Transverse colon (tissue), 4 donors: ENCODE results near the gene B4GALNT4. TPM values are rescaled to one million over a fixed set of nuclear protein-coding genes. Genes with fewer than 3 reads are reported as not detected.

Source experiments
- DNase-seq: peaks from one replicate; pipeline ENCODE4 v3.0.0-alpha.2; 2019
- H3K27ac ChIP-seq, 4 donors: fragments of 200-600 bp; sonication (generic); 2 replicates each; pipeline ENCODE4 v1.5.1; 2016 to 2018; ENCODE audit warnings: inconsistent platforms in 4 of 4
- H3K27me3 ChIP-seq: fragments of 200-600 bp; sonication (generic); 2 replicates; pipeline ENCODE4 v1.5.1; 2017; ENCODE audit warnings: inconsistent platforms
- H3K36me3 ChIP-seq, 4 donors: fragments of 200-600 bp; sonication (generic); 2 replicates each; pipeline ENCODE4 v1.5.1; 2017 to 2019; ENCODE audit warnings: inconsistent platforms in 4 of 4
- H3K4me1 ChIP-seq, 4 donors: fragments of 200-600 bp; sonication (generic); 2 replicates each; pipeline ENCODE4 v1.5.1; 2017 to 2020; ENCODE audit warnings: inconsistent platforms in 4 of 4
- H3K4me3 ChIP-seq, 4 donors: fragments of 200-600 bp; sonication (generic); 1 replicate in 1 of 4; 2 replicates in 3 of 4; pipeline versions ENCODE4 v1.5.1 to v1.6.1; 2017 to 2019; ENCODE audit warnings: inconsistent platforms in 4 of 4
- H3K9me3 ChIP-seq, 2 donors: fragments of 200-600 bp; sonication (generic); 2 replicates each; pipeline ENCODE4 v1.5.1; 2017 to 2019; ENCODE audit warnings: inconsistent platforms in 2 of 2
- CTCF ChIP-seq, 5 experiments: fragments of 200-600 bp in 3 of 5; fragments of 450-650 bp in 2 of 5; sonication (generic) in 3 of 5; IDR thresholded peaks; 1 replicate in 2 of 5; 2 replicates in 3 of 5; pipeline ENCODE4 v1.5.1; 2016 to 2017; ENCODE audit warnings: antibody characterized with exemption in 5 of 5, inconsistent platforms in 3 of 5, mild to moderate bottlenecking in 2 of 5, moderate library complexity in 1 of 5
- EP300 ChIP-seq: sonication (generic); formaldehyde crosslinking; IDR thresholded peaks from one replicate; pipeline ENCODE4 v1.6.1; 2017; ENCODE audit warnings: antibody characterized with exemption, low read depth
- POLR2A ChIP-seq: fragments of 450-650 bp; IDR thresholded peaks from one replicate; pipeline ENCODE4 v1.6.1; 2016; ENCODE audit warnings: antibody characterized with exemption, mild to moderate bottlenecking, moderate library complexity
- POLR2AphosphoS5 ChIP-seq, 3 donors: sonication (generic); formaldehyde crosslinking; IDR thresholded peaks; one replicate each; pipeline ENCODE4 v1.6.1; 2016; ENCODE audit warnings: antibody characterized with exemption in 3 of 3
- WGBS, 2 donors: methylation state at CpG; one replicate each; pipeline ENCODE4 v1.1.5; 2018; ENCODE audit warnings: low coverage in 1 of 2; 5-methylcytosine and 5-hydroxymethylcytosine counted together
- in situ Hi-C, 4 donors: fragments of 200-750 bp; cut with MboI; loops; one replicate each; pipeline versions ENCODE4 v1.15.0 to v1.15.1; 2017; ENCODE audit warnings: low sequenced_read_pairs in 3 of 4, low pct_ligation_motif_present in 1 of 4, low pct_unique_long_range_greater_than_20kb in 1 of 4
- intact Hi-C: fragments of 100-400 bp; cut with DNase I; formaldehyde crosslinking; loops from one replicate; pipeline ENCODE4 v1.15.1; 2023; ENCODE audit warnings: low total_unique reads
- total RNA-seq, 4 donors: library from RNA; depleted of rRNA; stranded (reverse); fragments of >200 nt; gene quantifications; one replicate each; pipeline ENCODE4 v1.1.0, GENCODE V29; 2016

Gene B4GALNT4
- total RNA-seq, 4 donors from 2014 or later, result 0.82 to 3.0 (median 1.3) TPM; not detected in 1

- DNase-seq, result peak; percentile 93
- H3K27ac ChIP-seq, result peak within 1 kb of the TSS; percentile 86 to 93 (median 90)
- H3K36me3 ChIP-seq, result no peaks in the 10 kb centered on the region
- peaks cover 0 to 34% (median 12%) of the 10 kb centered on the region in 4 donors for H3K4me1 ChIP-seq
- in situ Hi-C loops, result no loop called here
- no peaks in the 10 kb centered on the region for H3K27me3 ChIP-seq
- H3K9me3 ChIP-seq, result no peaks in the 10 kb centered on the region
- no peak for TF ChIP-seq EP300
- TF ChIP-seq CTCF (IDR thresholded peaks at IDR 0.05), result no peak
- TF ChIP-seq POLR2A, result peak; percentile 90
- TF ChIP-seq POLR2AphosphoS5 (IDR thresholded peaks at IDR 0.05), result peak; percentile 70 to 89 (median 78)
- intact Hi-C loops, result no loop called here
- H3K4me3 ChIP-seq, result peak within 1 kb of the TSS; percentile 18 to 65 (median 56)
- WGBS, 2 donors, result 56% methylated on average over 56 of the region's 57 CpGs; no CpG with 5 or more reads in 1 of the 2 donors
These were observed 24.9 kb downstream of the B4GALNT4 start, which contains the start of gene PKP3 for GRCh38 chr11:394034-394857. Gene PKP3 (plus strand): TSS chr11:394209. CDS start chr11:394293, 84 bp downstream.

GRCh38 chr11:394858-395655, 25.8 kb downstream of the B4GALNT4 start:
- Histone ChIP-seq H3K27ac (peak overlapping the region; percentile 86 to 93 (median 90)), H3K27me3 (peaks cover 6% of the 10 kb centered on the region), H3K9me3 (no peaks in the 10 kb centered on the region), H3K4me1 (peaks cover 0 to 34% (median 12%) of the 10 kb centered on the region in 4 donors), H3K36me3 (no peaks in the 10 kb centered on the region), H3K4me3 (peak overlapping the region in 3 of 4 donors; percentile 53 to 65 (median 60))
- in situ Hi-C loops (no loop called here), intact Hi-C loops (no loop called here)
- WGBS, 2 donors, result 56% methylated on average over 25 of the region's 25 CpGs; no CpG with 5 or more reads in 1 of the 2 donors
- no peak for DNase-seq
- TF ChIP-seq POLR2AphosphoS5 (IDR thresholded peaks at IDR 0.05), result no peak
- TF ChIP-seq POLR2A, result no peak
- no peak for TF ChIP-seq CTCF (IDR thresholded peaks at IDR 0.05)
- TF ChIP-seq EP300, result no peak

- no peak for TF ChIP-seq POLR2A
- TF ChIP-seq CTCF (IDR thresholded peaks at IDR 0.05), result no peak
- no peak for TF ChIP-seq POLR2AphosphoS5 (IDR thresholded peaks at IDR 0.05)
- no peak for TF ChIP-seq EP300
- intact Hi-C loops (no loop called here), in situ Hi-C loops (no loop called here)
- Histone ChIP-seq H3K9me3 (no peaks in the 10 kb centered on the region), H3K4me3 (no peak overlapping the region), H3K27me3 (peaks cover 10% of the 10 kb centered on the region), H3K27ac (peak overlapping the region in 1 of 4 donors; percentile 90), H3K36me3 (no peaks in the 10 kb centered on the region), H3K4me1 (peaks cover 0 to 34% (median 12%) of the 10 kb centered on the region in 4 donors)
- no peak for DNase-seq
- WGBS, 2 donors, result 65 to 87% methylated on average over 4 to 11 of the region's 11 CpGs
These were observed 26.6 kb downstream of the B4GALNT4 start for GRCh38 chr11:395866-396265.

- no peak for TF ChIP-seq POLR2AphosphoS5 (IDR thresholded peaks at IDR 0.05)
- TF ChIP-seq POLR2A, result no peak
- no peak for TF ChIP-seq CTCF (IDR thresholded peaks at IDR 0.05)
- TF ChIP-seq EP300, result no peak
- DNase-seq, result no peak
These were observed 27.2 kb downstream of the B4GALNT4 start for GRCh38 chr11:396511-396947.

More at GRCh38 chr11:396511-396947, 27.2 kb downstream of the B4GALNT4 start:
- Histone ChIP-seq H3K27me3 (peaks cover 10% of the 10 kb centered on the region), H3K9me3 (no peaks in the 10 kb centered on the region), H3K36me3 (no peaks in the 10 kb centered on the region), H3K27ac (no peak overlapping the region), H3K4me1 (peaks cover 0 to 34% (median 12%) of the 10 kb centered on the region in 4 donors), H3K4me3 (peak overlapping the region in 2 of 4 donors; percentile 25 to 29)
- 71% methylated on average over 23 of the region's 23 CpGs; no CpG with 5 or more reads in 1 of the 2 donors for WGBS, 2 donors
- intact Hi-C loops, result no loop called here
- in situ Hi-C loops, result no loop called here
